WI38 (cell line): Measurements from ENCODE around the gene PTGS2.
"Not testable (repeated sequence)": the region's sequence is repeated elsewhere in the genome, so short reads cannot be mapped to it uniquely, and the experiment has no call there.

ENCODE experiments used
- H3K4me3 ChIP-seq: 2 replicates; pipeline ENCODE4 v1.5.1; 2011; ENCODE audit warnings: low read depth, mild to moderate bottlenecking, control low read depth, low read length
- TF ChIP-seq, protein P1 (sequence below): IDR thresholded peaks from 2 replicates; pipeline ENCODE4 v1.5.1; 2012; ENCODE audit warnings: low read depth, mild to moderate bottlenecking, control low read depth, low read length

Gene PTGS2

DNA sequence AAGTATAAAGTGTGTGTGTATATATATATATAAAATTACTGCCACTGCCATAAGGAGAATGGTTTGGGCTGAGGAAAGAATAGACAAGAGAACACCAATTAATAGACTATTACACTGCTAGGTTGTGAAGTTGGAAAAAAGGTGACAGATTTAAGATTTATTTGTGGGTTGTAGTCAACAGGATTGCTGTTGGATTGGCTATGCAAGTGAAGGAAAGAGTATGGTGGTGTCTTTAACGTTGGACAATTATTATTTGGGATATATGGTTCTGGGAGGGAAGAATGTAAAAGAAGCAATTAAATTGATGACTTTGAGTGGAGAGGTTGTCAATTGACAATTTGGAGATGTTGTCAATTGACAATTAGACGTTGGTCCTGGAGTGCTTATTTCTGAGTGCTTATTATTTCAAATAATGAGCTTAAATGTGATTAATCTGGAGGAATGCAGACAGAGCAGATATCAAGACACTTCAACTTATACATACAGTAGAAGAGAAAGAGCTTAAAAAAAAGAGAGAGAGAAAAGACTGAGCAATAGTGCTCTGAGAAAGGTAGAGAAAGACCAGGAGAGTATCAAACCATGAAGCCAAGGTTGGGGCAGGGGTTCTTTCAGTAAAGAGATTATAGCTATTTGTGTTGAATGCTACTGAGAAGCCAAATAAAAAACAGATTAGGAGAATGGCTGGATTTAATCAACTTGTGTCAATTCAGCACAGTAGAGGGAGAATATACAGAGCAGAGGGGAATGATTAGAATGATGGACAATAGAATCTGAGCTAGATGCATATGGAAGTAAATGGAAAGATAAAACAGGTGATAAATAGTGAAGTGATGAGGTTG is 9.7 kb downstream of the PTGS2 start:
- no peak overlapping the region for H3K4me3 ChIP-seq
- TF ChIP-seq, protein P1, sequence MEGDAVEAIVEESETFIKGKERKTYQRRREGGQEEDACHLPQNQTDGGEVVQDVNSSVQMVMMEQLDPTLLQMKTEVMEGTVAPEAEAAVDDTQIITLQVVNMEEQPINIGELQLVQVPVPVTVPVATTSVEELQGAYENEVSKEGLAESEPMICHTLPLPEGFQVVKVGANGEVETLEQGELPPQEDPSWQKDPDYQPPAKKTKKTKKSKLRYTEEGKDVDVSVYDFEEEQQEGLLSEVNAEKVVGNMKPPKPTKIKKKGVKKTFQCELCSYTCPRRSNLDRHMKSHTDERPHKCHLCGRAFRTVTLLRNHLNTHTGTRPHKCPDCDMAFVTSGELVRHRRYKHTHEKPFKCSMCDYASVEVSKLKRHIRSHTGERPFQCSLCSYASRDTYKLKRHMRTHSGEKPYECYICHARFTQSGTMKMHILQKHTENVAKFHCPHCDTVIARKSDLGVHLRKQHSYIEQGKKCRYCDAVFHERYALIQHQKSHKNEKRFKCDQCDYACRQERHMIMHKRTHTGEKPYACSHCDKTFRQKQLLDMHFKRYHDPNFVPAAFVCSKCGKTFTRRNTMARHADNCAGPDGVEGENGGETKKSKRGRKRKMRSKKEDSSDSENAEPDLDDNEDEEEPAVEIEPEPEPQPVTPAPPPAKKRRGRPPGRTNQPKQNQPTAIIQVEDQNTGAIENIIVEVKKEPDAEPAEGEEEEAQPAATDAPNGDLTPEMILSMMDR, result no peak

GRCh38 chr1:186669784-186670183 is 10.4 kb downstream of the PTGS2 start:
- not testable (repeated sequence) for H3K4me3 ChIP-seq

DNA sequence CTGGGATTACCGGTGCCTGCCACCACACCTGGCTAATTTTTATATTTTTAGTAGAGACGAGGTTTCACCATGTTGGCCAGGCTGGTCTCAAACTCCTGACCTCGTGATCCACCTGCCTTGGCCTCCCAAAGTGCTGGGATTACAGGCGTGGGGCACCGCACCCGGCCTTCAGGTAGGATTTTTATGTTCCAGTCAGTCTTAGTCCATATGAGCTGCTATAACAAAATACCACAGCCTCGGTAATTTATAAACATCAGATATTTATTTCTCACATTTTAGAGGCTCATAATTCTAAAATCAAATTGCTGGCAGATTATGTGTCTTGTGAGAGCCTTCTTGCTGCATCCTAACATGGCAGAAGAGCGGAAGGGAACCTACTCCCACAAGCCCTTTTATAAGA is 16.0 kb downstream of the PTGS2 start:
- H3K4me3 ChIP-seq, result not testable (repeated sequence)

- no peak overlapping the region for H3K4me3 ChIP-seq
- TF ChIP-seq, protein P1, result no peak
Observed at GRCh38 chr1:186662752-186663151, 17.5 kb downstream of the PTGS2 start.

DNA sequence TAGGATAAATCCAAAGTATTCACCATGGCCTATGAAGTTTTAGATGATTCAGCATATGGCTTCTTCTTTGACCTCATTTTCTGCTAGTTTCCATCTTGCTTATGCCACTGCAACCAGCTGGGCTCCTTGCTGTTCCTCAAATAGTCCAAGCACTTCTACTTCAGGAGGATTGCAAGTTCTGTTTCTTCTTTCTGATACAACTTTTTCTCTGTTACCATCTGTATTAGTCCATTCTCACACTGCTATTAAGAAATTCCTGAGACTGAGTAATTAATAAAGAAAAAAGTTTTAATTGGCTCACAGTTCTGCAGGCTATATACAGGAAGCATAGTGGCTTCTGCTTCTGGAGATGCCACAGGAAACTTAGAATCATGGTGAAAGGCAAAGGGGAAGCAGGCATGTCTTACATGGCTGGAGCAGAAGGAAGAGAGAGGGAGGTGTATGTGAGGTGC is 20.3 kb downstream of the PTGS2 start:
- TF ChIP-seq, protein P1, result no peak

DNA sequence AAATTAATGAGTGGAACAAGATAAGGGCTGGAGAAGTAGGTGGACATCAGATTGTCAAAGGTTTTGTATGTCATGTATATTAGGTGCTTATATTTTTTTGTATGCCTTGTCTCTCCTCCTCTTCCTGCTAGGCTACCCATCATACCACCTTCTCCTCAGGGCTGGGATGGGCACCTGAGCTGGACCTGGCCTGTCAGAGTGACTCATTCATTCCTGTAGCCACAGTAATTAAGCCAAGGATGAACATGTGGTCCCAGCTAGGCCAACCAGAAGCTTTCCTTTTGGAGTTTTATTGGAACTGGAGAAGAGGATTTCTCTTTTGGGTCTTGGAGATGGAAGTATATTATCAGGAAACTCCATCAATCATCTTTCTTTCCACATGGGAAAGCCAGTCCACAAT is 21.2 kb downstream of the PTGS2 start:
- TF ChIP-seq, protein P1, result no peak
- no peak overlapping the region for H3K4me3 ChIP-seq

More for the DNA sequence above, 20.3 kb downstream of the PTGS2 start:
- no peak overlapping the region for H3K4me3 ChIP-seq

DNA sequence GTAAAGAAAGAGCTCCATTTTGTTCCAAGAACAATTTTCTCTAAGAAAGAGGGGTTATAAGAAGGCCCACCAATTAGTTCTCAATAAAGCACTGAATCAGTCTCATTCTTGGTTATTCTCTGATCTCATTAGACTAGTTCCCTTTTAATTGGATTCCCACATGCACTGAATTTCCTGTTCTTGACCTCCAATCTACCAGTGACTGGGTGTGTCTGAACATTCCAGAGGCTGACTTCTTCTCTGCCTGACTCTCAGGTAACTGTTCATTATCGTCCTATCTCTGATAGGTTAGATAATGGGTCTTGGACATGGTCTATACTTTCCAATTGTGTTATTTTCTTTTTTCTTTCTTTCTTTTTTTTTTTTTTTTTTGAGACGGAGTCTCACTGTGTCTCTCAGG is 22.7 kb downstream of the PTGS2 start:
- TF ChIP-seq, protein P1, result no peak
- H3K4me3 ChIP-seq, result no peak overlapping the region

DNA sequence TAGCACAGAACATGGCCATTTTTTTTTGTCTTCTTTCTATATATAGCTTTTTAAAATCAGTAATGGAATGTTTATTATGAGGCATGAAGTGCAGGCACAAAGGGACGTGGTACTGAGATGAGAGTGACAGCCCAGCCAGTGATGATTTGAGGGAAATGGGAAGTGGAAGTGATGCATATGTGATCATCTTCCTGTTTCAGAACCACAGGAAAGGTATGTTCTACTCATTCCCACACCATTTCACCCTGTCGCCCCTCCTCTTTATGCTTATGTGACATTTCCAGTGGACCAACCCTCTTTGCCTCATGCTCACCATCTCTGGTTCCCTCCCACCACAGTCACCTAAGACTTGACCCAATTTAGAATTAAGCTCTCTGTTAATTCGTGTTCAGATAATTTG is 24.3 kb downstream of the PTGS2 start:
- H3K4me3 ChIP-seq, result no peak overlapping the region
- TF ChIP-seq, protein P1, result no peak
